Glutamatergic neuron (in vitro differentiated cells): ENCODE measurements around the gene C19orf67. TPM values are rescaled to one million over a fixed set of nuclear protein-coding genes. Genes with fewer than 3 reads are reported as not detected.

Experiments used
- DNase-seq: peaks from one replicate; pipeline ENCODE4 v3.0.0; 2022
- H3K27ac Mint-ChIP-seq: one replicate; pipeline ENCODE4 v1.8.0; 2020; ENCODE audit warnings: mild to moderate bottlenecking, mixed read lengths, inconsistent platforms; ENCODE audit not compliant: unreplicated experiment
- H3K27me3 Mint-ChIP-seq: one replicate; pipeline ENCODE4 v1.8.0; 2020; ENCODE audit warnings: mild to moderate bottlenecking, moderate library complexity, mixed read lengths, inconsistent platforms; ENCODE audit not compliant: unreplicated experiment
- H3K36me3 Mint-ChIP-seq: one replicate; pipeline ENCODE4 v1.8.0; 2020; ENCODE audit warnings: mild to moderate bottlenecking, mixed read lengths, inconsistent platforms; ENCODE audit not compliant: unreplicated experiment
- H3K4me1 Mint-ChIP-seq: one replicate; pipeline ENCODE4 v1.8.0; 2020; ENCODE audit warnings: mild to moderate bottlenecking, low read depth, mixed read lengths, inconsistent platforms; ENCODE audit not compliant: unreplicated experiment
- H3K4me3 Mint-ChIP-seq: one replicate; pipeline ENCODE4 v1.8.0; 2020; ENCODE audit warnings: mild to moderate bottlenecking, mixed read lengths, inconsistent platforms; ENCODE audit not compliant: unreplicated experiment
- H3K9me3 Mint-ChIP-seq: one replicate; pipeline ENCODE4 v1.8.0; 2020; ENCODE audit warnings: mild to moderate bottlenecking, moderate library complexity, mixed read lengths, inconsistent platforms; ENCODE audit not compliant: unreplicated experiment
- CTCF ChIP-seq: fragments of 200-600 bp; sonication (generic); IDR thresholded peaks from one replicate; pipeline ENCODE4 v1.5.0; 2021; ENCODE audit not compliant: partially characterized antibody, unreplicated experiment
- total RNA-seq: library from RNA; stranded (reverse); fragmentation: NEBNext Ultra II Directional; extraction: Animal tissue kit (Norgen Biotek cat#: 25700); gene quantifications from one replicate; pipeline ENCODE4 v1.2.1, GENCODE V29; 2021; ENCODE audit not compliant: unreplicated experiment

The C19orf67 gene
- total RNA-seq, 1 donor from 2014 or later, result 0.71 TPM

DNA sequence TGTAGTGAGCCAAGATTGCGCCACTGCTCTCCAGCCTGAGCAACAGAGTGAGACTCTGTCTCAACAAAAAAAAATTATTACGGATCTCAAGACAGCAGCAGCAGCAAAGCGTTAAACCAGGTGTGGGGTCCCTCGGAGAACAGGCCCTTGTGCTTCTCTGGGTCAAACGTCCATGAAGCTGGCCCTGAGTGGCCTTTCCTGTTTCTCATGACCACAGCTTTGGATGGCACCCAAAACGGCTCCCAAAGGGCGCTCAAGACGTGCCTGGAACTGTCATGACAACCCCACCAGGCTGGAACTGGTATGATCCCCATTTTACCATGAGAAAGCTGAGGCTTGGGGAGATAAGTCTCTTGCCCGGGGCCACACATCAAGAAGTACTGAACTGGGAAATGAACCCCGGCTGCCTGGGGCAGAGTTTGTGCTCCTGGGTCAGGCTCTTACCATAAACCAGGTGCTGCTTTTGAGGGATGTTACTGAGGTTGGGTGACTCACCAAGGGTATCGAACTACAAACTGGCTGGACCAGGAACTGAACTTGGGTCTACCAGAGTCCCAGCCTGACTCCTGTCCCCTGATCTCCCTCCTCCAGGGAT is 16.6 kb upstream of the C19orf67 start:
- H3K27me3 Mint-ChIP-seq, result peaks cover 4% of the 10 kb centered on the region
- no peak overlapping the region for H3K27ac Mint-ChIP-seq
- H3K4me3 Mint-ChIP-seq, result no peak overlapping the region
- no peaks in the 10 kb centered on the region for H3K36me3 Mint-ChIP-seq
- TF ChIP-seq CTCF, result no peak
- no peaks in the 10 kb centered on the region for H3K9me3 Mint-ChIP-seq
- no peaks in the 10 kb centered on the region for H3K4me1 Mint-ChIP-seq
- DNase-seq, result no peak

DNA sequence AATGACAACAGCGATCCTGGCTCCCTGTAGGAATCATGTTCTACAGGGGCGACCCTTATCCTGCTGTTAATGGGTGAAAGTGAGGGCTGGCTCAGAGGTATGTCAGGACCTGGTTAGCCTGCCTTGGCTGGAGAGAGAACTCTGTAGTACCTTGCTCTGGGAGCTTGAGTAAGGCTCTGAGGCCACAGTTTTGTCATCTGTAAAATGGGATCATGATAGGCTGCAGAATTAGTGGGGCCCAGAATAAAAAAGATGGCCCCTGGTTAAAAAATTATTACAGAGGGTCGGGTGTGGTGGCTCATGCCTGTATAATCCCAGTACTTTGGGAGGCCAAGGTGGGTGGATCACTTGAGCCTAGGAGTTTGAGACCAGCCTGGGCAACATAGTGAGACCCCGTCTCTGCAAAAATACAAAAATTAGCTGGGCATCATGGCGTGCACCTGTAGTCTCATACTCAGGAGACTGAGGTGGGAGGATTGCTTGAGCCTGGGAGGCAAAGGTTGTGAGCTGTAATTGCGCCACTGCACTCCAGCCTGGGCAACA is 15.5 kb upstream of the C19orf67 start:
- H3K4me1 Mint-ChIP-seq, result no peaks in the 10 kb centered on the region
- no peaks in the 10 kb centered on the region for H3K36me3 Mint-ChIP-seq
- no peak overlapping the region for H3K27ac Mint-ChIP-seq
- H3K4me3 Mint-ChIP-seq, result no peak overlapping the region
- H3K27me3 Mint-ChIP-seq, result peaks cover 4% of the 10 kb centered on the region
- DNase-seq, result no peak
- TF ChIP-seq CTCF, result no peak
- H3K9me3 Mint-ChIP-seq, result peaks cover 3% of the 10 kb centered on the region

DNA sequence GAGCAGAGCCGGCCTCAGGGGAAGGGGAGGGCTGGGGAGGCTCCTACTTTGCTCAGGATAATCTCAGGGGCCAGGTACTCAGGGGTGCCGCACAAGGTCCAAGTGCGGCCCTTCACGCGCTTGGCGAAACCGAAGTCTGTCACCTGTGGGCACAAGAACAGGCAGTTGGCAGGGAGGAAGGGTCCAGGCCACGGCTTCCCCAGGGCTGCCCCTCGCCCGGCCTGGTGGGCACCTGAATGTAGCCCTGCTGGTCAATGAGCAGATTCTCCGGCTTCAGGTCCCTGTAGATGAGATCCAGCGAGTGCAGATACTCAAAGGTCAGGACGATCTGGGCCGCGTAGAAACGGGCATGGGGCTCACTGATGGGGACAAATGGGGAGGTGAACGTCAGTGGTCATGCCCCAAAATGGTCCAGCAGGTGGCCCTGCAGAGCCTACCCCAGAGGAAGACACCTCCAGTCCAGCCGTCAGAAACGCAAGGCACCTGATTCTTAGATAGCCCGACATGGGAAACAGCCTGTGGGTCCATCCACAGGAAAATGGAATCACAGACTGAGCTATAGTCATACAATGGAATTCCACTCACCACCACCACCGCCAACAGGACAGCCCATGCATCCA is 12.1 kb upstream of the C19orf67 start:
- H3K36me3 Mint-ChIP-seq, result peaks cover 4% of the 10 kb centered on the region
- H3K27me3 Mint-ChIP-seq, result peaks cover 6% of the 10 kb centered on the region
- peaks cover 6% of the 10 kb centered on the region for H3K9me3 Mint-ChIP-seq
- no peaks in the 10 kb centered on the region for H3K4me1 Mint-ChIP-seq
- no peak for DNase-seq
- no peak overlapping the region for H3K4me3 Mint-ChIP-seq
- no peak overlapping the region for H3K27ac Mint-ChIP-seq
- TF ChIP-seq CTCF, result no peak

GRCh38 chr19:14096272-14096992 is 10.8 kb upstream of the C19orf67 start:
- TF ChIP-seq CTCF, result no peak
- H3K27ac Mint-ChIP-seq, result no peak overlapping the region
- DNase-seq, result no peak
- H3K36me3 Mint-ChIP-seq, result peaks cover 4% of the 10 kb centered on the region
- H3K4me3 Mint-ChIP-seq, result no peak overlapping the region
- H3K9me3 Mint-ChIP-seq, result peaks cover 8% of the 10 kb centered on the region
- peaks cover 7% of the 10 kb centered on the region for H3K27me3 Mint-ChIP-seq
- peaks cover 3% of the 10 kb centered on the region for H3K4me1 Mint-ChIP-seq
